Measurements from ENCODE around the gene PIP5K1B. TPM values are rescaled to one million over a fixed set of nuclear protein-coding genes. Genes with fewer than 3 reads are reported as not detected.
A peak's percentile ranks its signal among the peaks of the same experiment; 100 is the strongest.
"Not testable (repeated sequence)": the region's sequence is repeated elsewhere in the genome, so short reads cannot be mapped to it uniquely, and the experiment has no call there.

PIP5K1B gene
- polyA plus RNA-seq, 4 donors = 6.2 to 8.5 (median 7.9) TPM

DNA sequence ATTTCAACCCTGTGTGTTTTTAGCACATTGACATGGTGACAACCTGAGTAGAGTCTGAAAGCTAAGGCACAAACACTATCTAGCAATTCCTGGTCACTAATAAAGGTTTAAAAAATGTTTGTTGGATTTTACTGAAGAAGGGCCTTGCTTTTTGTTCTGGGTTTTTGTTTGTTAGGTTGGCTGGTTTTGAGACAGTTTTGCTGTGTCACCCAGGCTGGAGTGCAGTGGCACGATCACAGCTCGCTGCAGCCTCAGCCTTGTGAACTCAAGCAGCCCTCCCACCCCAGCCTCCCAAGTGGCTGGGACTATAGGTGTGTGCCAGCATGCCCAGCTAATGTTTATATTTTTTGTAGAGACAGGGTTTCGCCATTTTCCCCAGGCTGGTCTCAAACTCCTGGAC, 269.9 kb downstream of the PIP5K1B start:
- DNase-seq (ENCODE audit: low read depth in 4 of 4, low spot score in 3 of 4) = no peak

DNA sequence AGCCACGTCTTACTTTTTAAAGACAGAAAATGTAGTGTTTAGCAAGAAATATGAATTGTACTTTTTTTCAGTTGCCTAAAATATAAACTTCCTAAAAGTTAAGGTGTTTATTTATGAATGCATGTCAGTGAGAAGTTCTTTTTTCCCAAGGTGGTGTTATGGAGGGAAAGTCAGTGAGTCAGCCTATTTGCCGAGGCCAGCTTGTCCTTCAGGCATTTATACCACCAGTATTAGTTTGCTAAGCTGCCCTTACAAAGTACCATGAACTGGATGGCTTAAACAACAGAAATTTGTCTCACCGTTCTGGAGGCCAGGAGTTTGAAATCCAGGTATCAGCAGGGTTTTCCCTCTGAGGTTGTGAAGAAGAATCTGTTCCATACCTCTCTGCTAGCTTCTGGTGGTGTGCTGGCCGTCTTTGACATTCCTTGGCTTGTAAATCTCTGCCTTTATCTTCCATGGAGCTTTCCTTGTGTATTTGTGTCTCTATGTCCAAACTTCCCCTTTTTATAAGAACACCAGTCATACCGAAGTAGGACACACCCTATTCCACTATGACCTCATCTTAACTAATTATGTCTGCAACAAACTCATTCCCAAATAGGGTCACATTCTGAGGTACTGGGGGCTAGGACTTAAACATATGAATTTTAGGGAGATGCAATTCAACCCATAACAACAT, 270.5 kb downstream of the PIP5K1B start:
- no peak for DNase-seq (ENCODE audit: low read depth in 4 of 4, low spot score in 3 of 4)

DNA sequence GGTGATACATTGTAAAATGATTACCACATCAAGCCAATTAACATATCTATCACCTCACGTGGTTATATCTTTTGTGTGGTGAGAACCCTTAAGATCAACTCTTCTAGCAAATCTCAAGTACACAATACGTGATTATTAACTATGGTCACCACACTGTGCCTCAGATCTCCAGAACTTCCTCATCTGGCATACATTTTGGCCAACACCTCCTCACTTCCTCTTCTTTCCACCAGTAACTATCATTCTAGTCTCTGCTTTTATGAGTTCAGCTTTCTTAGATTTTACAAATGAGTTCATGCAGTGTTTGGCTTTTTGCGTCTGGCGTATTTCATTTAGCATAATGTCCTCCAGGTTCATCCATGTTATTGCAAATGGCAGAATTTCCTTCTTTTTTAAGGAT, 273.0 kb downstream of the PIP5K1B start:
- no peak for DNase-seq (ENCODE audit: low read depth in 4 of 4, low spot score in 3 of 4)

DNA sequence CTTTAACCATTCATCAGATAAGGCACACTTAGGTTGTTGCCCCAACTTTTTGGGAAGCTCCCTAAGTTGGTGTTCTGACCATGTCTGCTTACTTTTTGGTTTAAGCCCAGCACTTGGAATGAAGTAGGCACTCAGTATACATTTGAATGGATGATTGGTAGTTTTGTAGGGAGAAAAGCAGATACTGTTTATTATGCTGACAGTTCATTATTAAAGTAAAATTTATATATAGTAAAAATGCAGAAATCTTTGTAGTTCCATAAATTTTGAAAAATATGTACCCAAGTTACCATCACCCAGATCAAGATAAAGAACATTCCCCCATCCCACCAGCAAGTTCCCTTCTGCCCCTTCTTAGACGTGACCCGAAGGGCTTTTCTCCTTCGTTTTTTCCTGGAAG, 273.5 kb downstream of the PIP5K1B start:
- DNase-seq (ENCODE audit: low read depth in 4 of 4, low spot score in 3 of 4) = no peak

DNA sequence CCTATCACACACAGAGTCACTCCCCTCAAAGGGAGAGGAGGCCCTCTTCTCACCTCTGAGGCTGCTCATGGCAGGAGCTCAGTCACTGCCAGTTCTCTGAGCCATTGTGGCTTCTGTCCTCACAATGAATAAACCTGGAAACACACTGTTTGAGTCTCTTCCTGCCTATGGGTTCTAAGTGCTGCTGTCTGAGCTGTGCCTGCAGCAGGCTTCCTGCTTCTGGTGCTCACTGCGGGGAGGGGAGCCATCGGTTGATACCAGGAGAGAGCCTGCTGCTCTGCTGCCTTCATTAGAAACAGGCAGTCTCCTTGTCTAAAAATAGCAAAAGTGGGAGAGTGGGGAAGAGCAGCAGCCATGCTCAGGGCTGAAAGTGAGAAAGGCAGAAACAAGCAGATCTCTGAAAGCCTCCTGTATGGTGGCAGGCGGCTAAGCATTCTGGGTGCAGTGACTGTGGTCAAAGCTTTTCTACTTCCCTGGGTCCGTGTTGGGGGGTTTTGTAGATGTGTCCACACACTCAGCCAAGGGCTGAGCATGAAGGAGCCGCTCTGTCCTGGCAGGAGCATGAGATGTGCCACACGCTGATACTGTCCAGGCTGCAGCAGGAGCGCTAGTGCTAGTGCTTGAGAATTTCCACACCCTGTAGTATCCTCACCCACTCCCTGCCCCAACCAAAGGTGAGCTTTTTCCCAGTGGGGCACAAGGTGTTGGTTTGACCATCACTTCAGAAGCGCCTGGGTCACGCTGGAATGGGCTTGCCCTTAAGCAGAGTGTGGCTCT, 274.7 kb downstream of the PIP5K1B start:
- no peak for DNase-seq (ENCODE audit: low read depth in 4 of 4, low spot score in 3 of 4)

DNA sequence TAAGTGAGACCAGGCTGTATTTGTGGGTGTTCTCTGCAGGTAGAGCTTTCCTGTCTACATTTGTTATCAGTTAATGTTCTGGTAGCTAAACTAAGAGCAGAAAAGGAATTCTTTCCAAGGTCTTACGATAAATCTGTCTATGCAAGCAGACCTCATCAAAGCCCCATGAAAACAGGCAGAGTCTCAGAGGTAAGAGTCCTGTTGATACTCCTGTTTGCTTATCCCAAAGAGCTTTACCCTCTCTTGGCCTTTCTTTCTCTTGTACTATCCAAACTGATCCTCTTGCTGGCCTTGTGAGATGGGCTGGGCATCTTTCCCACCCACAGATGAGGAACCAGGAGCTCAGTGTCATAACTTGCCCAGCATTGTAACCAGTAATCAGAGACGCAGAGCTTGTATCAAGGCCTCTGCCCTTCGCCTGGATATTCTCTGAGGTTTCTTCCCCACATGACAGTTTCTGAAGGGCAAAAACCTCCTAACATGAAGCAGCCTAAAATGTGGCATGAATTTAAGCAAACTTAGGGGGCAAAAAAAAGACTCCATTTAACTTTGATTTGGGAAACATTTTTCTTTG, 275.4 kb downstream of the PIP5K1B start:
- no peak for DNase-seq (ENCODE audit: low read depth in 4 of 4, low spot score in 3 of 4)

DNA sequence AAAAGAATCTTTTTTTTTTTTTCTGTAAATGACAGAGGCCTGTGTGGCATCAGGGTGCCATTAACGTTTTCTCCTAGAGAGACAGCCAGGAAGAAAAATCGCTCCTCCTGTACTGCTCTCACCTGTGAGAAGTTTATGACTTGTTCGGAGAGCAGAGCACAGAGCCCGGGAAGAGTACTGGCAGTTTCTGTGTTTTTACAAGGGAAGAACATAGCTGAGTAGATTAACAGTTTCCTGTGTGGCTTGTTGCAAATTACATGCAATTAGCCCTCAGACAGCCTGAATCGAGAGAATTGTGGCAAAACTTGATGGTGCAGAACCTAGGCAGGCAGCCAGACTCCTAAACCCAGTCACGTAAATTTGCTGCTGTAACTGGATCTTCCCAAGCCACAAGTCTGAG, 276.7 kb downstream of the PIP5K1B start:
- DNase-seq (ENCODE audit: low read depth in 4 of 4, low spot score in 3 of 4) = peak in 2 of 4 donors; percentile 34 to 67

DNA sequence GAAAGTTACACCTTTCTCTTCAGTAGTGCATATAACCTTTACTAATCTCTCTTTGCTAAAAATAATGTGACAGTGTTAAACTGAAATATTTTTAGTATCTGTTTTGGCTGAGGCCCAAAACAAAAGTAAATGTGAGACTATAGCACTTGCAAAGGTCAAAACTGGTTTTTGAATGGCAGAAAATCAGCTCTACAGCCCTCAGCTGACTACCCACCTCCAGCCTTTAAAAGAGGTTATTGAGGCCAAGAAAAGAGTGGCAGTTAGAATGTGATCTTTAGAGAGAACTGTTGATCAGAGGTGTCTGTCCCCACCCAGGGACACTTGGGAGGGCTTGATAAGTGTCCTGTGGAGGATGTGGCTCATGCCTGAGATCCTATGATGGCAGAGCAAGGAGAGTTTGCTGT, 278.0 kb downstream of the PIP5K1B start:
- no peak for DNase-seq (ENCODE audit: low read depth in 4 of 4, low spot score in 3 of 4)

DNA sequence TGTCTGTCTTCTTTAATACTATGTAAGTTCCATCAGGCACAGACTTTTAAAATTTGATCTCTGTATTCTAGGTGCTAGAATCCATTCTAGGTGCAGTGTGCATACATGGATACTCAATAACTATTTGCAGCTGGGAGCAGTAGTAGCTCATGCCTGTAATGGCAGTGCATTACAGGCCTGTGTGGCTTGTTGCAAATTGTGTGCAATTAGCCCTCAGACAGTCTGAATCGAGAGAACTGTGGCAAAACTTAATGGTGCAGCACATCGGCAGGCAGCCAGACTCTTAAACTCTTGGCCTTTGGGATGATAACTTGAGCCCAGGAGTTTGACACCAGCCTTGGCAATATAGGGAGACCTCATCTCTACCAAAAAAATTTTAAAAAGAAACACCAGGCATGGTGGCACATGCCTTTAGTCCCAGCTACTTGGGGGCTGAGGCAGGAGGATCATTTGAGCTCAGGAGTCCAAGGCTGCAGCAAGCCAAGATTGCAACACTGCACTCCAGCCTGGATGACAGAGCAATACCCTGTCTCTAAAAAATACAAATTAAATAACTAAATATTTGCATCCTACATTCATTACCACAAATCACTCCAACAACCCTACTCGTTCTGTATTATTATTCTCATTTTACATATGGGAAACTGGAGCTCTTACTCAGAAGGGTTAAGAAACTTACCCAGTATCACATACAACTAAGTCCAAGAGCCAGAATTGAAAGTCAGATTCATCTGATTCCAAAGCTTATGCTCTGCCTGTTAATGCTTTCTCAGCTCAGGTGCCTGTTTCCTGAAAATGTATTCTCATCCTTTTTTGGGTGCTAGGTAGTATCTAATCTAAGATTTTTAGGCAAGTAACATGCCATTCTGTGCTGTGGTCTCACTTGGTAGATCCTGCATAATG, 278.7 kb downstream of the PIP5K1B start:
- DNase-seq (ENCODE audit: low read depth in 4 of 4, low spot score in 3 of 4) = no peak

DNA sequence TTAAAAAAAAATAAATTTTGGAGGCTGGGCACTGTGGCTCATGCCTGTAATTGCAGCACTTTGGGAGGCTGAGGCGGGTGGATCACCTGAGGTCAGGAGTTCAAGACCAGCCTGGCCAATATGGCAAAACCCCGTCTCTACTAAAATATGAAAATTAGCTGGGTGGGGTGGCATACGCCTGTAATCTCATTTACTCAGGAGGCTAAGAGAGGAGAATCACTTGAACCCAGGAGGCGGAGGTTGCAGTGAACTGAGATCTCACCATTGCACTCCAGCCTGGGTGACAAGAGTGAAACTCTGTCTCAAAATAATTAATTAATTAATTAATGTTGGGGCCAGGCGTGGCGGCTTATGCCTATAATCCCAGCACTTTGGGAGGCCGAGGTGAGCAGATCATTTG, 281.9 kb downstream of the PIP5K1B start:
- not testable (repeated sequence) for DNase-seq (ENCODE audit: low read depth in 4 of 4, low spot score in 3 of 4)

DNA sequence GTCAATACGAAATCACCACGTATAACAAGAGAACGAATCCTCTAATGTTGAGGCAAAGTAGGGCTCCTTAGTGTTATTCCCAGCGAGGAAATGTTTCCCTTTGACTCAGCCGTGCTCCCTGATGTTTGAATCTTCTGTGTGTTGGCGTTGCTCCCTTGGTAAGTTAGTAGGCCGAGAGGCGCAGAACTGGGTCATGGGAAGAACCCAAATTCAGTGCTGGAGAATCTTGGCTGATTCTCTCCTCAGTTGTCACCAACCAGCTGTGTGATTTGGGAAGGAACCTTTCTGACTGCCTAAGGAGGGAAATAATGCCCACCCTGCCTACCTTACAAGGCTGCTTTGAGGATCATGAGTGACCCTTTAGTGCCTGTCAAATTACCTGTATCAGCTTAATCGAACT, 286.4 kb downstream of the PIP5K1B start:
- no peak for DNase-seq (ENCODE audit: low read depth in 4 of 4, low spot score in 3 of 4)

DNA sequence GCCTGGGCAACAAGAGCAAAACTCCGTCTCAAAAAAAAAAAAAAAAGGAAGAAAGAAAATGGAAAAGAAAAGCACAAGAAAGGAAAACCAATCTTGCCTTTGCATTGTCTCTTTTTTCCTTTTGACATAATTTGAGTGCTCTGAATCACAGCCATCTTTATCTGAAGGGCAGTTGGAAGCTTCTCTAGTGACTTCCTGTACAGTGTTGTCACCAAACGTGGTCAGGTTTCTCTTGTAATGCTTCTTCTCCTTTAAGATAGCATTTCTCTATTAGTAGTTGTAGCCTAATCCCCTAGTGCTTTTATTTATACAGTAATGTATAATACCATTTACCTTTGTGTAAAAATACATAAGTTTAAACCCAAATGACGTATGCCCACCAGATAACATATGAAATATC, 290.7 kb downstream of the PIP5K1B start:
- no peak for DNase-seq (ENCODE audit: low read depth in 4 of 4, low spot score in 3 of 4)

DNA sequence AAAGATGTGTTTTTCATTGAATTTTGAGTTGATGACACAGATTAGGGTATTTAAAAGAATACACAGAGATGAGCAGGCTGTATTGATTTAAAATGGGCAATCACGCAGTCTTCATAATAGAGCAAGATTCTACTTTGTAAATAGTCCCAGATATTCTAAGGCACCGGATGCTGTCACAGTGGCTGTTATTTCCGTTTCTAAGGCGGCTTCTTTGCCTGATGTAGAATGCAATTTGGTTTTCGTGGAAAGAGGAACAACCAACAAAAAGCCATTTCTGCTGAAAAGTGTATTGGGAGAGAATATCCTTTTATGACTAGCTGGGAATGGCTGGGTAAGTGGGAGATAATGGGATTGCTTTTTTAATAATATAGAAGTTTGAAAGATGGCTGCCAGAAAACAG, 291.4 kb downstream of the PIP5K1B start:
- DNase-seq (ENCODE audit: low read depth in 4 of 4, low spot score in 3 of 4) = no peak

DNA sequence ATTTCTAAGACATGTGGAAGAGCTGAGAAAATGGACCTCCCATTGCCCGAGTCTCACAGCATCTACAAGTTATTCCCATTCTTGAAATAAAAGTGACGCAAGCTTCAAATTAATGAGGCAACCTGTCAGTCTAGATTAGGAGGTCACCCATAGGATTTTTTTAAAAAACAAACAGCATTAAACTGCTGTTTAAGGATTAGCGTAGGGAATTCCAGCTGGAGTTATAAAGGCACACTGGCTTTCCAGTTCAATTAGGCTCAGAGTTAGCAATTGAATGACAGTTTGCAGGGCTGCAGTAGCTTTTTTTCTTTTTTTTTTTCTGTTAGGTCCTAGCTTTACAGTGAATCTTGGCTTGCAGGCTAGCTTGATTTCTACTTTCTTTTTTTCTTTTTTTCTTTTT, 292.6 kb downstream of the PIP5K1B start:
- no peak for DNase-seq (ENCODE audit: low read depth in 4 of 4, low spot score in 3 of 4)

DNA sequence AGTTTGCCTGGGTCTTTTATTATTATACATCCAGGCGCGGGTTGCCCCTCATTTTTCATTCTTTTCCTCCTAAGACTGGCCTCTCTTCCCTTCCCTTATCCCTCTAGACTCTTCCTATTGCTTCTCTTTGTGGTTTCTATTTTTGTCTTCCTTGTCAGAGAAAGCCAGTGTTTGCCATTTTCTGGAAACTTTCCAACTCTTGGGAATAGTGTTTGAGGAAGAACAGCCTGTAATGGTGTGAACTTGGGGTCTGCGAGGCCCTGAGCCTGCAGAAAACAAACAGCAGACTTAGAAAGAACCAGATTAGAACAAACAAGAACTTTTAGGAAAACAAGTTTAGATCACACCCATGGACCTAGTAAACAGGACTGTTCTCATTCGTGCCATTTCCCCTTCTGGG, 293.3 kb downstream of the PIP5K1B start:
- no peak for DNase-seq (ENCODE audit: low read depth in 4 of 4, low spot score in 3 of 4)

DNA sequence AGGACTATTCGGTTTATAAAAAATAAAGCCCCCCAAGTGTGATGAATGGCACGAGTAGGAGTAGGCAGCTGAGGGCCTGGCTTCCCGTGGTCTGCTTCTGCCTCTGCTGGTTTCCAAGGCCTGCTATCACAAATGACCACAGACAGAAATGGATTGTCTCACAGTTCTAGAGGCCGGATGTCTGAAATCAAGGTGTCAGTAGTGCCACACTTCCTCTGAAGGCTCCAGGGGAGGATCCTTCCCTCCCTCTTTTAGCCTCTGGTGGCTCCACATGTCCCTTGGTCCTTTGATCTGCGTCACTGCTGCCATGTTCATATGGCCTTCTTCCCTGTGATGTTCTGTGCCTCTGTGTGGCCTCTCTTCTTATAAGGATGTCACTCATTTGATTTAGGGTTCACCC, 293.8 kb downstream of the PIP5K1B start:
- DNase-seq (ENCODE audit: low read depth in 4 of 4, low spot score in 3 of 4) = no peak

DNA sequence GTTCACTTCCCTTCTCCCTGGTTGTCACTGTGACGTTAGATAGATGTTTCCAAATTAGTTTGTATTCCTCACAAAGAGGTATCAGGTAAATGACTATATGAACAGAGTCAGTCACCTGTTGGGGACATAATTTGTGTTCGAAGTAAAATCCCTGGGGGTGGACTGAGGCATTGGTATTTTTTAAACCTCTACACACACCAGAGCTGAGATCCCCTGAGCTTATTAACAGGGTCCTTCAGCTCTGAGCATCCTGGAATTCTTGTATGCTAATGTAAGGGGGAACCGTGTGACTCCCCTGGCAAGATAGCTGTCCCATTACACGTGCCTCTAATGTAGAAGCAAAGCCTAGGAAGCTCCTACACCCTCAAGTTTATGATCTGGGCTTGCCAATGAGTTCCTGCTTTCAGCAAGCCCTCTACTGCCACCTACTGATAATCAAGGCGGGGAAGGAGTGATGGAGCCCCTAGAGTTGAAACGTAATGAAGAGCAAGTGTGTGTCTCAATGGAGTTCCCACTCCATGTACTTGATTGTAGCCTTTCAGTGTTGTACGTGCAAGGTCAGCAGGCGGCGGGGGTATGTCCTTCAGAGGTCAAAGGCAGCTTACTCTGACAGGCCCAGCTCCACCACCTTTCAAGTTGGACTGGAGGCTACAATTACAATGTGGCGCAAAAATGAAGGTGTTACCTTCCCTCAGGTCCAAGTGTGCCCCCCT, 294.5 kb downstream of the PIP5K1B start:
- DNase-seq (ENCODE audit: low read depth in 4 of 4, low spot score in 3 of 4) = peak in 3 of 4 donors; percentile 46 to 62 (median 62)

DNA sequence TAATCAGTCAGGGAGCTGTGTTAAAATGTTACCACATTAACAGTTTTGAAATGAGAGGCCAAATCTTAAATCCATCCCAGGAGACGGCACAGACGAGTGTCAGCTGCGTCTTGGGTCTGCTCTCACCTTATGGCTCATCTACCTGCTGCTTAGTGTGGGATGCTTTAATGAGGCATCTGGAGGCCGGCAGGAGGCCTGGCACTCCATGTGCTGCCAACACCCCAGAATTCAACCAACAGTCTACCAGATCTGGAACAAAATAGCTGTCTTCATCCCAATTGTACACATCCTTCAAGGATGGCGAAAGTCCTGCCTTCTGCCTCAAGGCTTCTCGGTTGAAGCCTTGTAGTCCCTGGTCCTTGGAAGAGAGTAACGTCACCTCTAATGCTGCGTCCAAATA, 296.9 kb downstream of the PIP5K1B start:
- DNase-seq (ENCODE audit: low read depth in 4 of 4, low spot score in 3 of 4) = no peak

DNA sequence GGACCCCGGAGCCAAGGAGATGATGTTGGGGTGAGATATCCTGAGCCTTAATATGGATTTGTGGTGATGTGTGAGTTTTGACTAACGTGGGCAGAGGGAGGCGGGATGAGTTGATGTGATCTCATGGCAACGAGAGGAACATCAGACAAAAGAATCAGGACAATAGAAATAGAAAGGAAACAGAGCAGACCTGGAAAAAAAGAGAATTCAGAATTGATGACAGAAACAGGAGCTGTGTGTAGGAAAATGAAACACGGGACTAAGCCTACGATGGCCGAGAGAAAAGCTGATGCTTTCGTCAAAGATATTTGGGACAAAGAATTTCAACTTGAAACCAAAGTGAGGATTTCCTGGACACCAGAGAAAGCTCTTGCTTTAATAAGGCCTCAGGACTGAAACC, 298.0 kb downstream of the PIP5K1B start:
- no peak for DNase-seq (ENCODE audit: low read depth in 4 of 4, low spot score in 3 of 4)

DNA sequence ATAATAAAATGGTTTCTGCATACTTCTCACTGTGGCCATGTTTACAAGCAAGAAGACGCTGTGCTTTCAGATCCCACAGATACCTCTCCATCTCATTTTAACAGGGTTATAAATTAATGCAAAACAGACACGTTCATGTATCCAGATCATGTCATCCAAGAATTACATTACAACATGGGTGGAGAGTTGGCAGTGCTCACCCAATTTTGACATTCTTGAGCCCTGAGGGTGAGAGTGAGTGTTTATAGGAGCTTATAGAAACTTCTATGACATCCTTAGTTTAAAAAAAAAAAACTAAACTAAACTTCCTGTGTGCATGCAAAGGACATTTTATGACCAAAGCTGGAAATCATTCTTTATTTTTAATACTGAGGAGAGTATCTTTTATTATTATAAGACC, 299.8 kb downstream of the PIP5K1B start:
- DNase-seq (ENCODE audit: low read depth in 4 of 4, low spot score in 3 of 4) = no peak
